Trophoblast cell (in vitro differentiated cells and primary cell): Measurements from ENCODE around the gene PWP1.

Source experiments
- DNase-seq, 2 donors: peaks; one replicate each; pipeline ENCODE4 v3.0.0-alpha.2; 2016
- H2AFZ ChIP-seq: 2 replicates; pipeline ENCODE4 v1.6.1; 2013; ENCODE audit warnings: low read length, moderate library complexity, mild to moderate bottlenecking; ENCODE audit not compliant: insufficient read depth, poor library complexity
- H2AK5ac ChIP-seq: 2 replicates; pipeline ENCODE4 v1.6.1; 2013; ENCODE audit warnings: mild to moderate bottlenecking, low read length
- H2BK120ac ChIP-seq: 2 replicates; pipeline ENCODE4 v1.6.1; 2013; ENCODE audit warnings: low read length, mild to moderate bottlenecking, moderate library complexity; ENCODE audit not compliant: insufficient read depth, poor library complexity
- H2BK12ac ChIP-seq: 2 replicates; pipeline ENCODE4 v1.6.1; 2013; ENCODE audit warnings: mild to moderate bottlenecking, low read length, moderate library complexity
- H2BK5ac ChIP-seq: 2 replicates; pipeline ENCODE4 v1.6.1; 2013; ENCODE audit warnings: low read length, low read depth, moderate library complexity, mild to moderate bottlenecking; ENCODE audit not compliant: poor library complexity
- H3K14ac ChIP-seq: 2 replicates; pipeline ENCODE4 v1.6.1; 2013; ENCODE audit warnings: mild to moderate bottlenecking, low read length
- H3K18ac ChIP-seq: 2 replicates; pipeline ENCODE4 v1.6.1; 2013; ENCODE audit warnings: mild to moderate bottlenecking, low read length
- H3K23ac ChIP-seq: 2 replicates; pipeline ENCODE4 v1.6.1; 2013; ENCODE audit warnings: low read length
- H3K27ac ChIP-seq: 2 replicates; pipeline ENCODE4 v1.5.1; 2013; ENCODE audit warnings: low read depth, mild to moderate bottlenecking, inconsistent platforms, low read length, moderate library complexity
- H3K27me3 ChIP-seq: 2 replicates; pipeline ENCODE4 v1.6.1; 2013; ENCODE audit warnings: inconsistent platforms, mild to moderate bottlenecking, low read length, moderate library complexity; ENCODE audit not compliant: insufficient read depth
- H3K36me3 ChIP-seq, 2 experiments: 1 replicate in 1 of 2; 2 replicates in 1 of 2; pipeline ENCODE4 v1.6.1; 2013; ENCODE audit warnings: low read length in 2 of 2, mild to moderate bottlenecking in 2 of 2, moderate library complexity in 1 of 2; ENCODE audit not compliant: insufficient read depth in 2 of 2, control insufficient read depth in 1 of 2
- H3K4ac ChIP-seq: 2 replicates; pipeline ENCODE4 v1.6.1; 2013; ENCODE audit warnings: low read depth, mild to moderate bottlenecking, low read length, moderate library complexity
- H3K4me1 ChIP-seq, 2 experiments: 1 replicate in 1 of 2; 2 replicates in 1 of 2; pipeline ENCODE4 v1.6.1; 2013; ENCODE audit warnings: low read length in 2 of 2, mild to moderate bottlenecking in 2 of 2, moderate library complexity in 1 of 2; ENCODE audit not compliant: insufficient read depth in 2 of 2, control insufficient read depth in 1 of 2
- H3K4me2 ChIP-seq: 2 replicates; pipeline ENCODE4 v1.6.1; 2013; ENCODE audit warnings: inconsistent platforms, mild to moderate bottlenecking, low read length, moderate library complexity
- H3K4me3 ChIP-seq: 2 replicates; pipeline ENCODE4 v1.5.1; 2013; ENCODE audit warnings: mild to moderate bottlenecking, low read depth, low read length, inconsistent platforms
- H3K79me1 ChIP-seq: one replicate; pipeline ENCODE4 v1.6.1; 2013; ENCODE audit warnings: low read length
- H3K79me2 ChIP-seq: 2 replicates; pipeline ENCODE4 v1.6.1; 2013; ENCODE audit warnings: low read length, mild to moderate bottlenecking; ENCODE audit not compliant: control insufficient read depth, insufficient read depth, poor library complexity
- H3K9ac ChIP-seq: 2 replicates; pipeline ENCODE4 v1.6.1; 2013; ENCODE audit warnings: mild to moderate bottlenecking, low read length
- H3K9me3 ChIP-seq: 2 replicates; pipeline ENCODE4 v1.6.1; 2013; ENCODE audit warnings: low read depth, mild to moderate bottlenecking, control low read depth, inconsistent platforms, low read length; ENCODE audit not compliant: insufficient read depth
- H4K12ac ChIP-seq: 2 replicates; pipeline ENCODE4 v1.6.1; 2013; ENCODE audit warnings: low read depth, mild to moderate bottlenecking, low read length, moderate library complexity
- H4K8ac ChIP-seq: 2 replicates; pipeline ENCODE4 v1.6.1; 2013; ENCODE audit warnings: low read depth, mild to moderate bottlenecking, low read length, moderate library complexity
- H4K91ac ChIP-seq: one replicate; pipeline ENCODE4 v1.6.1; 2013; ENCODE audit warnings: low read depth, mild to moderate bottlenecking, low read length, moderate library complexity
- WGBS: extraction: QIAGEN DNeasy Blood & Tissue Kit; methylation state at CpG from one replicate; pipeline ENCODE4 v1.1.7; 2013; ENCODE audit warnings: missing lambda C conversion rate; ENCODE audit not compliant: insufficient read length, insufficient coverage; ENCODE audit errors: extremely low coverage; 5-methylcytosine and 5-hydroxymethylcytosine counted together

PWP1 gene

DNA sequence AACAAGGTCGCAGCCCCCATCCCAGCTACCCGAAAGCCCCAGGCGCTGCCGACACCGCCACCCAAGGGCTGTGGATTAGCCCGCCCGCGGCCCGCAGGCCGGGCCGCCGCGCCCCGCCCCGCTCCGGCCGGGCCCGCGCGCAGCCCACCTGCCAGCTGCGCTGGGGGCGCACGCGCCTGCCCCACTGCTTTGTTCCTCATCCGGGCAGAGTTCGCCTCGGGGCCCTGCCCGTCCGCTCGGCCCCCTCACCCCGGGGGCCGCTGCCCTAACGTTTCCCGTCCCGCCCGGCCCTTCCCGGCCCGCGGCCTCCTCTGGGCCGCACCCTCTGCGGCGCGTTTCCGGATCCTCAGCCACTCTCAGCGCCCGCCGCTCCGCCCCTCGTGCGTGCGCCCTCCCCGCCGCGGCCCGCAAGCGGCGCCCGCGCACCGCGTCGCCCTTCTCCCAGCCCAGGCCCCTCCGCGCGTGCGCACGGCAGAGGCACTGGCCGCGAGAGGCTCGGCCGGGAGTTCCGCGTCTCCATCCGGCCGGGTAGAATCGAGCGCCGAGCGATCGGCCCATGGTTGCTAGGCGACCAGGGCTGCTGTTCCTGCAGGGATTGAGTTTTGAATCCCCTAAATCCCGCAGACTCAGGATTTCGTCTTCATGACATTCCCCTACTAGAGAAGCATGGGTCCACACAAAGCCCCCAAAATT, 75.4 kb downstream of the PWP1 start, which contains the start of gene PRDM4:
Gene PRDM4, minus strand, starts transcription at position 329 of the 693 bp plus-strand sequence. CDS start 622 bp downstream, outside the sequence.
- Histone ChIP-seq H4K12ac (peak within 1 kb of the TSS; percentile 92), H4K91ac (peak within 1 kb of the TSS; percentile 89), H3K18ac (peak within 1 kb of the TSS; percentile 87), H3K4me3 (peak within 1 kb of the TSS; percentile 92), H3K4me1 (peaks cover 7 to 8% of the 10 kb centered on the region in 2 experiments), H2BK120ac (peak within 1 kb of the TSS; percentile 59), H3K27ac (no peak within 1 kb of the TSS), H4K8ac (peak within 1 kb of the TSS; percentile 96), H2AK5ac (peak within 1 kb of the TSS; percentile 53), H3K4me2 (peak within 1 kb of the TSS; percentile 97), H3K36me3 (peaks cover 7 to 8% of the 10 kb centered on the region in 2 experiments), H3K79me1 (peaks cover 9% of the 10 kb centered on the region), H3K79me2 (peaks cover 12% of the 10 kb centered on the region), H2AFZ (peak within 1 kb of the TSS; percentile 97), H3K23ac (no peak within 1 kb of the TSS), H3K14ac (peak within 1 kb of the TSS; percentile 88), H3K9me3 (no peaks in the 10 kb centered on the region), H2BK12ac (peak within 1 kb of the TSS; percentile 17), H2BK5ac (peak within 1 kb of the TSS; percentile 57), H3K4ac (peak within 1 kb of the TSS; percentile 97), H3K27me3 (no peaks in the 10 kb centered on the region), H3K9ac (peak within 1 kb of the TSS; percentile 94)
- WGBS = no CpG with 5 or more reads among the region's 83 CpGs
- DNase-seq = peak; percentile 95 to 99

DNA sequence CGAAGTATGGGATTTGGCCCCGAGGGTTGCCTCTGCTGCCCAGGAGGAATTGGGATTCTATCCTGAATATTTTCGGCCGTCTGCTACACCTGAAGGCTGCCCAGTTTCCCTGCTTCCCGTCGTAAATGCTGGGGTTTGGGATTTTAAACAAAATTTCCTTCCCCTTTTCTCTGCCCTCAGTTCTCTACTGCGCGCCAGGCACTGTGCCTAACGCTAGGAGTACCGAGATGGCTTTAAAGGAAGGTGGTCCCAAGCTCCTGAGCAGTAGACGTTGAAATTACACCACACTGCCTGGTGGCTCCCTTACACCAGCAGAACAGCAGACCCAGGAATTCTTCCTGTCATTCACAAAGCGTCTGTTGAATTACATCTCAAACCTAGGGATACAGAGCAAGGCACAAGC, 75.9 kb downstream of the PWP1 start:
- H3K9ac ChIP-seq = peak overlapping the region; percentile 45
- no peak overlapping the region for H4K91ac ChIP-seq
- H2BK5ac ChIP-seq = no peak overlapping the region
- DNase-seq = peak in 1 of 2 donors; percentile 39
- H2AK5ac ChIP-seq = no peak overlapping the region
- peak overlapping the region; percentile 81 for H4K8ac ChIP-seq
- peaks cover 7 to 8% of the 10 kb centered on the region in 2 experiments for H3K4me1 ChIP-seq
- H3K36me3 ChIP-seq = peaks cover 3 to 6% of the 10 kb centered on the region in 2 experiments
- H3K4me2 ChIP-seq = peak overlapping the region; percentile 87
- no peaks in the 10 kb centered on the region for H3K27me3 ChIP-seq
- no peak overlapping the region for H3K4ac ChIP-seq
- H3K14ac ChIP-seq = peak overlapping the region; percentile 9
- no peak overlapping the region for H3K23ac ChIP-seq
- peak overlapping the region; percentile 97 for H2AFZ ChIP-seq
- H3K9me3 ChIP-seq = no peaks in the 10 kb centered on the region
- no CpG with 5 or more reads among the region's 12 CpGs for WGBS
- no peak overlapping the region for H2BK120ac ChIP-seq
- peaks cover 12% of the 10 kb centered on the region for H3K79me2 ChIP-seq
- no peak overlapping the region for H2BK12ac ChIP-seq
- no peak overlapping the region for H3K27ac ChIP-seq
- peaks cover 9% of the 10 kb centered on the region for H3K79me1 ChIP-seq
- H3K18ac ChIP-seq = no peak overlapping the region
- H3K4me3 ChIP-seq = peak overlapping the region; percentile 52
- H4K12ac ChIP-seq = peak overlapping the region; percentile 74
